NCI-H2196 treated with DMSO at 0.1 percent for 48 hours (cell line): ENCODE data around the gene MELK.
A peak's percentile ranks its signal among the peaks of the same experiment; 100 is the strongest.
"Not testable (repeated sequence)": the region's sequence is repeated elsewhere in the genome, so short reads cannot be mapped to it uniquely, and the experiment has no call there.

Source experiments
- DNase-seq: peaks from one replicate; lab custom pipeline; 2025; ENCODE audit not compliant: unreplicated experiment; lab: John Stamatoyannopoulos, UW

MELK gene

DNA sequence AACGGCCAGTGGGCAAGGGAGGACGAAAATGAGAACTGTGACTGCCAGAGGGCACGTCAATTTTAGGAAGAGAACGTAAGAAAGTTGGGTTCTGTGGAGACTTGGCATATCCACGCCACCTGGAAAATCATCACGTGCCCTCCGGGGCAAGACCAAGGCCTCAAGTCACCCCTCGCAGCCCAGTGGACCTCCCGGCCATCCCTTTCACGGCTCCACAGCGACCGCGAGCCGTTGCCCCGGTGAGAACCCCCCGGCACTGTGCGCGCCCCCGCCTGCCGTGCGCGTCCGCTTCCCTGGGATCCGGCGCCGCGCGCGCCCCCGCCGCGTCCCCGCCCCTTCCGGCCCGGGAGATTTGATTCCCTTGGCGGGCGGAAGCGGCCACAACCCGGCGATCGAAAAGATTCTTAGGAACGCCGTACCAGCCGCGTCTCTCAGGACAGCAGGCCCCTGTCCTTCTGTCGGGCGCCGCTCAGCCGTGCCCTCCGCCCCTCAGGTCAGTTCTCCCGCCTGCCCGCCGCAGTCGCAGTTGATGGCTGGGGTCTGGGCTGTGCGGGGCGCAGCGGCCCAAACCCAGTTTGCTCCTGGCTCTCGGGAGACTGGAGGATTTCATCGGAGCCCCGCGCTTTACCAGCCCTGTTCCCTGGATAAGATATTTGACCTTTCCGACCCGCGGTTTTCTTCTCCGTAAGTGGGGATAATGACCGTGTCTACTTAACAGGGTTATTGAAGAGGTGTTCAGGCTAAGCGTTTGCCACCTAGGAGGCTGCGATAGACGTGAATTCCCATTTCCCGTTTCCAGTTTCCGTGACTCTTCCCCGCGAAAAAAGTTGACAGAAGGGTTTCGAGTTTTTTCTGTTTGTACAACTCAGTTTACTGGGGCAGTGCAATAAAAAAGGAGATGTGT, at the start of gene MELK:
Gene MELK, plus strand, starts transcription at position 381 of the 904 bp plus-strand sequence. CDS start 8,787 bp downstream, outside the sequence.
- DNase-seq, result peak; percentile 69

DNA sequence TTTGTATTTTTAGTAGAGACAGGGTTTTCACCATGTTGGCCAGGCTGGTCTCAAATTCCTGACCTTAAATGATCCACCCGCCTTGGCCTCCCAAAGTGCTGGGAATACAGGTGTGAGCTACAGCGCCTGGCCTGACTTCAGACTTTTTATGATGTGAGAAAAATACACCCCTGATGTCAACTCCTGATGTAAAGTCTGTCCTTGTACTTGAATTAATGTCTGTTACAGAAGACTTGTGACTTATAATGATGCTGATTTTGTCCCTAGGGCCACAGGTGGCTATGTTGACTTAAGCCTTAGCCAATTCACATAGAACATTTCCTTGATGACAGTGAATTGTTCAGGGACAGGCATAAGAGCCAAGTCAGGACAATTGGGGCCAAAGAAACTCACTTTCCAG, 42.5 kb upstream of the MELK start:
- no peak for DNase-seq

DNA sequence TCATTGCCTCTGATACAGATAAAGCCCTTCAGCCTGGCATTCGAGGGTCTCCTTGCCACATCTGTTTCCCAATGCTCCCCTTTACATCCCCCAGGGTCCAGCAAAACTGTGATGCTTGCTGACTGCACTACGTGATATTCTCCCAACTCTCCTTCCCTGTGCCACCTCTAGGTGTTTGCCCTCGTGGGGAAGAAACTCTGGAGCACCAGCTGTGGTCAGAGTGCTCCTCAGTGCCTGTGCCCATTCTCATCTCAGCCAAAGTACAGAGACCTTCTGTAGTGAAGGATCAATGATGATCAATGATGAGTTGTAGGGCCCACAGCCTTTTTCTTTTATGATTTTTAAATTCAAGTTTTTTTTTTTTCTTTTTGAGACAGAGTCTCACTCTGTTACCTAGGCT, 40.3 kb upstream of the MELK start:
- no peak for DNase-seq

DNA sequence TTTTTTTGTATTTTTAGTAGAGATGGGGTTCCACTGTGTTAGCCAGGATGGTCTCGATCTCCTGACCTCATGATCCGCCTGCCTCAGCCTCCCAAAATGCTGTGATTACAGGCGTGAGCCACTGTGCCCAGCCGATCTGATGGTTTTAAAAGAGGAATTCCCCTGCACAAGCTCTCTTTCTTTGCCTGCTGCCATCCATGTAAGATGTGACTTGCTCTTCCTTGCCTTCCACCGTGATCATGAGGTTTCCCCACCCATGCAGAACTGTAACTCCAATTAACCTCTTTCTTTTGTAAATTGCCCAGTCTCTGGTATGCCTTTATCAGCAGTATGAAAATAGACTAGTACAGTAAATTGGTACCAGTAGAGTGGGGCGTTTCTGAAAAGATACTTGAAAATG, 39.0 kb upstream of the MELK start:
- DNase-seq, result not testable (repeated sequence)

DNA sequence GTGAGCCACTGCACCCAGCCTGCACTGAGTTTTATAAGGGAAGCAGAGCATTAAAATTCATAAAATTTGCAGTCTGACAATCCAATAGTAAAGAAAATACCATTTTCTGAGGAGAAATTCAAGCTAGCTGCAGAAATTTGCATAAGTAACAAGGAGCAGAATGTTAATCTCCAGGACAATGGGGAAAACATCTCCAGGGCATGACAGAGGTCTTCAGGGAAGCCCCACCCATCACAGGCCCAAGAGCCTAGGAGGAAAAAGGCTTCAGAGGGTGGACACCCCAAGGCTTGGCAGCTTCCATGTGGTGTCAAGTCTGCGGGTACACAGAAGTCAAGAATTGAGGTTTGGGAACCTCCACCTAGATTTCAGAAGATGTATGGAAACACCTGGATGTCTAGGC, 37.6 kb upstream of the MELK start:
- no peak for DNase-seq

DNA sequence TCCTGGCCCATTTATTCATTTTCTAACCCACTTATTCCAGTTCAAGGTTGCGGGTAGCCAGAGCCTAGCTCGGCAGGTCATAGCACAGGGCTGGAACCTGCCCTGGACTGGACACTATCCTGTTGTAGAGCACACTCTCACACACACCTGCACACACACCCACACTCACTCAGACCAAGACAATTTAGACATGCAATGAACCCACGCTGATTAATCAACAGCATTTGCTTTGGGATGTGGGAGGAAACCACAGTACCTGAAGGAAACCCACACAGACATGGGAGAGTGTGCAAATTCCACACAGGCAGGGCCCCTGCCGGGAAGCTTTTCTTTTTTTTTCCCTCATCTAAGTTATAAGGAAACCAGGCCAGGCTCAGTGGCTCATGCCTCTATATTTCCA, 34.8 kb upstream of the MELK start:
- DNase-seq, result no peak

DNA sequence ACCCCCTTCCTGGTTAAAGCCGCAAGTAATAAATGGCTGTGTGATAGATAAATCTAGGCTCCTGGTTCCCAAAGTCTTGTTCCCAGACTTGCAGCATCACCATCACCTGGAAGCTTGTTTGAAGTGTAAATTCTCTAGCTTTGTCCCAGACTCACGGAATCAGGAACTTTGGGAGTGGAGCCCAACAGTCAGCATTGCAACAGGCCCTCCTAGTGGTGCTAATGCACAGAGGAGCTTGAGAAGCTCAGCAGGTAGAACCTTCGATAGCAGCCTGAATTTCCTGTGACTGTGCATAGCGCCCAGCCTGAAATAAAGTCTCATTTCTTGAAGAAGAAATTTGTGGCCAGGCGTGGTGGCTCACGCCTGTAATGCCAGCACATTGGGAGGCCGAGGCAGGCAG, 30.3 kb upstream of the MELK start:
- DNase-seq, result no peak

DNA sequence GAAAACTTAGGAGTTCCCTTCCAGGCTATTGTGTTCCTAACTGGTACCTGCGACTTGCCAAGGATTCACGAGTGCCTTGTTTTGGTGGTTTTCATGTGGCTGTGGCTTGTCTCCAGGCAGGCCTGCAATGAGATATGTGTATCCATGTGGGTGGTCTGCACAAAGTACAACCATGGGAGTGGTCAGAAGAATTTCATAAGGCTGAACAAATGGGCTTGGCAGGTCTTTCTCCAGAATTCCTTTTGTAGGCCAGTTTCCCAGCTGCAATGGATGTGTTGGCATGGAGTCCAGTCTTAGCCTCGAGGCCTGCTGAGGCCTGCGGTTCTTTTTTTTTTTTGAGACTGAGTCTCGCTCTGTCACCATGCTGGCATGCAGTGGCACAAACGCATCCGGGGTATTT, 28.8 kb upstream of the MELK start:
- DNase-seq, result no peak

DNA sequence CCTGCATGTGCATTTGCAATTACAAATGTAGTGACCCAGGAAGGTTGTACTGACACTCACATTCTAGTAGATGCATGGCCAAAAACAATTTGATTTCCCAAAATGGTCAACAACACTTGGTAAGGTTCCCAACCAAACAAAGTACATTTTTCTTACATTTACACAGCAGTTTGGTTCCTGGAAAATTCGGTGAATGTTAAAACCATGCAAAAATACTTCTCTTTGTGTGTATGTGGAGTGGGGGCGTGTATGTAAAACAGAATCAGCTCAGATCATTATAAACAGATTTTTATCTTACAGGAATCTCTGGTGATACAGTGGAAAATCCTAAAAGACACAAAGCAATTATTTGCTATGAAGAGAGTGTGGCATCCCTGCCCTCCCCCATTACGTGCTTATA, 25.1 kb upstream of the MELK start:
- no peak for DNase-seq

DNA sequence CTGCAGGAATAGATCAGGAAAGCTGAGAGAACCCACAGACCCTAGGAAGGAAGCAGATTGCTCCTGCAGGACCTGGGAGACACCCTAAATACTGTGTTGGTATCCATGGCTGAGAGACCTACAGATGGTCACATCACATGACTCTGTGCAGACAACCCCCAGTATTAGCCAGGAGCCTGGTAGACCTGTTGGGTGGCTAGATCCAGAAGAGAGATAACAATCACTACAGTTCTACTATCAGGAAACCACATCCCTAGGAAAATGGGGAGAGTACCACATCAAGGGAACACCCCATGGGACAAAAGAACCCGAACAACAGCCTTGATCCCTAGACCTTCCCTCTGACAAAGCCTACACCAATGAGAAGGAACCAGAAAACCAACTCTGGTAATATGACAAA, 24.2 kb upstream of the MELK start:
- DNase-seq, result no peak

DNA sequence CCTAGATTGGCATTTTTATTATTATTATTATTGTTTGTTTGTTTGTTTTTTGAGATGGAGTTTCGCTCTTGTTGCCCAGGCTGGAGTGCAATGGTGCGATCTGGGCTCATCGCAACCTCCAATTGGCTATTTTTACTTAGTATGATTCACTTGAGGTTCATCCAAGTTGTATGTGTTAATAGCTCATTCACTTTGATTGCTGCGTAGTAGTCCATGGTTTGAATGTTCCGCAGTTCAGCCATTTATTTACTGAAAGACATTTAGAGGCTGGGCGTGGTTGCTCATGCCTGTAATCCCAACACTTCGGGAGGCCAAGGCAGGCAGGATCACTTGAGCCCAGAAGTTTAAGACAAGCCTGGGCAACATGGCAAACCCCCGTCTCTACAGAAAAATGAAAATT, 22.6 kb upstream of the MELK start:
- no peak for DNase-seq

DNA sequence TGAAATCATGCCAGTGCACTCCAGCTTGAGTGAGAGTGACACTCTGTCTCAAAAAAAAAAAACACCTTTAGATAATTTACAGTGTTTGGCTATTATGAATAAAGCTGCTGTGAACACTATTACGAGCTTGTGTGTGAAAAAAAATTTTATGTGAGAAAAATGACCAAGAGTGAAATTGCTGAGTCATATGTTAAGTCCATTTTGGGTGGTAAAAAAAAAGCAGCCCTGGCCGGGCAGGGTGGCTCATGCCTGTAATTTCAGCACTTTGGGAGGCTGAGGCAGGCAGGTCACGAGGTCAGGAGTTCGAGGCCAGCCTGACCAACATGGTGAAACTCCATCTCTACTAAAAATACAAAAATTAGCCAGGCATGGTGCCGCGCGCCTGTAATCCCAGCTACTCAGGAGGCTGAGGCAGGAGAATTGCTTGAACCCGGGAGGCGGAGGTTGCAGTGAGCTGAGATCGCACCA, 22.0 kb upstream of the MELK start:
- not testable (repeated sequence) for DNase-seq

DNA sequence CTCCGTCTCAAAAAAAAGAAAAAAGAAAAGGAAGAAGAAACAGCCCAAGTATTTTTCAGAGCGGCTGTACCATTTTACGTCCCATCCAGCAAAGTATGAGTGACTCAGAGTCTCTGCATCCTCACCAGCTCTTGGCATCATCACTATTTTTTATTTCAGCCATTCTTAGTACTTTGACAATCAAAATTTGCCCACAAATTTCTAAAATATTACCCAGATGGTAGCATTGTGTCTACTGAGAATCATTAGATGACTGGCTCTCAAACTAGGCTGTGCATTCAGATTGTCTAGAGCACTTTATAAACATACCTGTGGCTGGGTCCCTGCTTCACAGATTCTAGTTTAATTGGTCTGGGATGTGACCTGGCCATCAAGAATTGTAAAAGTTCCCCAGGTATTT, 21.6 kb upstream of the MELK start:
- DNase-seq, result no peak

DNA sequence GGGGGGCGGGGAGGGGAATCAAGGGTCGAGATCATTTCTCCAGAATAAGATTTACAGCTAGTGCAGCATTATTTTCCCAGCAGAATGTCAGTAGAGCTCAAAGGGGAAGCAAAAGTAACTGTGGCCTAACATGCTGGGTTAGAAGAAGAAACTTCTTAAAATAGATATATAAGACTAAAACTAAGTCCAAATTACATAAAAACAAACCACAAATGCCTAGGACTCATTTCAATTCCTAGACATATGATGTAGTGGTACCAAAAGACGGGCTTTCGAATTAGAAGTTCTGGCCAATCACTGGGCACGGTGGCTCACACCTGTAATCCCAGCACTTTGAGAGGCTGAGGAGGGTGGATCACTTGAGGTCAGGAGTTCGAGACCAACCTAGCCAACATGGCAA, 20.8 kb upstream of the MELK start:
- no peak for DNase-seq

DNA sequence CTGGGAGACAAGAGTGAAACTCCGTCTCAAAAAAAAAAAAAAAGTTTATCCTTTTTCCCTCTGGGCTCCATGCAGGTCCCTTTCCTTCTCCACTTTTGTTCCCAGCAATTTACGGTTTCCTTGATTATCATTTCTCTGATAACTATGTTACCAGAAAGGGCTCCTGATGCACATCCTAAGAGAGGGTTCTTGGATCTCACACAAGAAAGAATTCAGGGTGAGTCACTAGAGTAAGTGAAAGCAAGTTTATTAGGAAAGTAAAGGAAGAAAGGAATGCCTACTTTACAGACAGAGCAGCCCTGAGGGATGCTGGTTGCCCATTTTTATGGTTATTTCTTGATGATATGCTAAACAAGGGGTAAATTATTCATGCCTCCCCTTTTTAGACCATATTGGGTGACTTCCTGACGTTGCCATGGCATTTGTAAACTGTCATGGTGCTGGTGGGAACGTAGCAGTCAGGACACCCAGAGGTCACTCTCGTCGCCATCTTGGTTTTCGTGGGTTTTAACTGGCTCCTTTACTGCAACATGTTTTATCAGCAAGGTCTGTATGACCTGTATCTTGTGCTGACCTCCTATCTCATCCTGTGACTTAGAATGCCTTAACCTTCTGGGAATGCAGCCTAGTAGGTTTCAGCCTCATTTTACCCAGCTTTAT, 13.5 kb upstream of the MELK start:
- DNase-seq, result no peak

DNA sequence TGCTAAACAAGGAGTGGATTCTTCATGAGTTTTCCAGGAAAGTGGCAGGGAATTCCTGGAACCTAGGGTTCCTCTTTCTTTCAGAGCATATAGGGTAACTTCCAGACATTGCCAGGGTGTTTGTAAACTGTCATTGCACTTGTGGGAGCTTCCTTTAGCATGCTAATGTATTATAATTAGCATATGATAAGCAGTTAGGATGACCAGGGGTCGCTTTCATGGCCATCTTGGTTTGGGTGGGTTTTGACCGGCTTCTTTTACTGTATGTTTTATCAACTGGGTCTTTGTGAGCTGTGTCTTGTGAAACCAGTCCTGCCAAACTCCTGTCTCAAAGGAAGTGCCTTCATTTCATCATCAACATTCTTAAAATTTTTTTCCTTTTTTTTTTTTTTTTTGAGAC, 11.9 kb upstream of the MELK start:
- no peak for DNase-seq

DNA sequence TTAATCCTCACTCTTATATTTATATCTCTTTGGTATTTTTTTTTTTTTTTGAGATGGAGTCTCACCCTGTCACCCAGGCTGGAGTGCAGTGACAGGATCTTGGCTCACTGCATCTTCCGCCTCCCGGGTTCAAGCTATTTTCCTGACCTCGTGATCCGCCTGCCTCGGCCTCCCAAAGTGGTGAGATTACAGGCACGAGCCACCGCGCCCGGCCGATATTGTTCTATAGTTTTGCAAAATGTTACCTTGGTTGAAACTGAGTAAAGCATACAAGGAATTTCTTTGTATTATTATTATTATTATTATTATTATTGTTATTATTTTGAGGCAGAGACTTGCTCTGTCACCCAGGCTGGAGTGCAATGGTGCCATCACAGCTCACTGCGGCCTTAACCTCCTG, 9.9 kb upstream of the MELK start:
- not testable (repeated sequence) for DNase-seq

DNA sequence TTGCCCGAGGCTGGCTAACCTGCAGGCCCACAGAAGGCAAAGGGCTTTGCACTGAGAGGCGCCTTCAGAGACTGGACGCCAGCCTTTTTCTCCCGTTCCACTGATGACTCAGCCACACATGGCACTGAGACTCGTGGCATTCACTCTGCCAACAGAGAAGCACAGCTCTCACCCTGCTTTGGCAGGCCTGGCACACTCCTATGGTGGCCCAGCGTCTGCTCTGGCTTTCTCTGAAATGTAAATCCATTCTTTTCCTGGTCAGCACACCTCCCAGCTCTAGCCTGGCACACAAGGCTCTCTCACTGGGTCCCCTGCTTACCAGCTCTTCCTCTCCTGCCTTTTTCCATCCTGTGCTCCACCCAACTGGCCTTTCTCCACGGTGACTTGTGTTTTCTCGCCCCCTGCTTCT, 5.9 kb upstream of the MELK start:
- DNase-seq, result no peak

DNA sequence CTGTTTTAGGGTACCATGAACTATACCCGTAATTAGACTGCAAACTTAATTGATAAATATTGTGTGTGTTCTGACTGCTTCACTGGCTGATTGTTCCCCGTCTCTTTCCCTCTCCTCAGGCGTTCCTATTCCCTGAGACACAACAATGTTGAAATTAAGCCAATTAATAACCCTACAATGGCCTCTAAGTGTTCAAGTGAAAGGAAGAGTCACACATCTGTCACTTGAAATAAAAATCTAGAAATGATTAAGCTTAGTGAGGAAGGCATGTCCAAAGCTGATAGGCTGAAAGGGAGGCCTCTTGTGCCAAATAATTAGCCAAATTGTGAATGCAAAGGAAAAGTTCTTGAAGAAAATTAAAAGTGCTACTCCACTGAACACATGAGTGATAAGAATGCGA, 4.0 kb upstream of the MELK start:
- not testable (repeated sequence) for DNase-seq

DNA sequence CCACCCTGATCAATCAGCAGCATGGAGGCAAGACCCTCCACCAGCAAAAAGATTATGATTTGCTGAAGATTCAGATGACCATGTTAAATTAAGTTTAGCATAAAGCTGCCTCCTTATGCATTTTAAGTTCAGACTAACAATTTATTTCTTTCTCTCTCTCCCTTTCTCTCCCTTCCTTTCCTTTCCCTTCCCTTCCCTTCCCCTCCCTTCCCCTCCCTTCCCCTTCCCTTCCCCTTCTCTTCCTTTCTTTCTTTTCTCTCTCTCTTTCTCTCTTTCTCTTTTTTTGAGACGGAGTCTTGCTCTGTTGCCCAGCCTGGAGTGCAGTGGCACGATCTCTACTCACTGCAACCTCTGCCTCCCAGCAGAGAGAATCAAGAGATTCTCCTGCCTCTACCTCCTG, 1.4 kb upstream of the MELK start:
- no peak for DNase-seq

DNA sequence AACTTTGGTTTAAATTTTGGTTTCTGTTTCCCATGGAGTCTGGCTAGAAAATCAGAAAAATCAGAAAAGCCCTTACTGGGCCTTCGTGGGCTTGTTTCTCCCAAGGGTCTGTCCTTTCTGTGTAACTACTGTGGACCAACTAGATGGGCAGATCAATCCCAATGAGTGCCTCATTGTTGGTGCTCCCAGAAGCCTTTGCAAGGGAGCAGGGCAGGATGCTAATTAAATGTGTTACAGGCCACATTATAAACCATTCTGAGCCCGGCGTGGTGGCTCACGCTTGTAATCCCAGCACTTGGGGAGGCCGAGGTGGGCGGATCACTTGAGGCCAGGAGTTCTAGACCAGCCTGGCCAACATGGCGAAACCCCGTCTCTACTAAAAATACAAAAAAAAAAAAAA, 1.4 kb downstream of the MELK start:
- DNase-seq, result not testable (repeated sequence)

DNA sequence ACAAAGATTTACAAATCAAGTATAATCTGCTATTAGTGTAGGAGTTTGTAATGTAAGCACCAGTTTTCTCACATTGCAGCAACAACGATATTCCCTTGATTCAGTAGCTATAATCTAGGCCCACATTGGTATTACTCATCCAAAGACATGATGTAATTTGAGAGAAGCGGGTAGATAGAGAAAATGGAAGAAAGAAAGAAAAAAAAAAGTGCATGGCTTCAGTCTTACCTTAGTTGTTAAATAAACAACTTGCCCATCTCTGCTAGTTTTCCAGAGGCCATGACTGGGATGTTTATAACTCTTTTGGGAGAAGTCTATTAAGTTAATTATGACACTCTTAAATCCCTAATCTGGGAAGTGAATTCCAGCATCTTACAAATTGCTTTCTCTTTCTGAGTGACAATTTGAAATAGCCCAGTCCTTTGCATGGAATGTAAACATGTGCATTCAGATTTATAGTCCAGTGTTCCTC, 2.8 kb downstream of the MELK start:
- no peak for DNase-seq
